Lower lobe of right lung (tissue), 2 donors: ENCODE results near the gene PNPLA2. TPM values are rescaled to one million over a fixed set of nuclear protein-coding genes. Genes with fewer than 3 reads are reported as not detected.

ENCODE experiments used
- ATAC-seq, 2 donors: fragments of 200-7000 bp; cut with Tn5 transposase; one replicate each; pipeline ENCODE4 v1.9.1; 2020 to 2022; ENCODE audit warnings: mild to moderate bottlenecking in 2 of 2, moderate library complexity in 2 of 2
- DNase-seq: peaks from one replicate; pipeline ENCODE4 v3.0.0-alpha.2; 2020
- H3K27ac ChIP-seq: fragments of 200-600 bp; one replicate; pipeline ENCODE4 v1.8.0; 2022
- H3K27me3 ChIP-seq: fragments of 200-600 bp; one replicate; pipeline ENCODE4 v1.8.0; 2022; ENCODE audit warnings: low read depth
- H3K36me3 ChIP-seq: fragments of 200-600 bp; one replicate; pipeline ENCODE4 v1.8.0; 2022; ENCODE audit warnings: mild to moderate bottlenecking
- H3K4me1 ChIP-seq: fragments of 200-600 bp; one replicate; pipeline ENCODE4 v1.8.0; 2022
- H3K4me3 ChIP-seq: fragments of 200-600 bp; one replicate; pipeline ENCODE4 v1.8.0; 2022; ENCODE audit warnings: mild to moderate bottlenecking
- H3K9me3 ChIP-seq: fragments of 200-600 bp; one replicate; pipeline ENCODE4 v1.8.0; 2022
- CTCF ChIP-seq: fragments of 200-600 bp; IDR thresholded peaks from one replicate; pipeline ENCODE4 v1.8.0; 2022; ENCODE audit warnings: antibody characterized with exemption, mild to moderate bottlenecking
- intact Hi-C: fragments of 100-400 bp; cut with DNase I; formaldehyde crosslinking; loops from one replicate; pipeline ENCODE4 v1.11.0; 2022
- total RNA-seq: library from RNA; stranded (reverse); fragmentation: NEBNext Ultra II Directional; extraction: Animal tissue kit (Norgen Biotek cat#: 25700); gene quantifications from one replicate; pipeline ENCODE4 v1.2.1, GENCODE V29; 2021
- donor health status: DM: no; HTN: yes; CAD: no; lungs with severe emphysema.

The PNPLA2 gene
- total RNA-seq, 1 donor from 2014 or later = 137 TPM

- Histone ChIP-seq H3K27me3 (no peaks in the 10 kb centered on the region), H3K27ac (no peak overlapping the region), H3K4me3 (no peak overlapping the region), H3K4me1 (peaks cover 20% of the 10 kb centered on the region), H3K9me3 (no peaks in the 10 kb centered on the region), H3K36me3 (peaks cover 44% of the 10 kb centered on the region)
- intact Hi-C loops = no loop called here
- ATAC-seq = no peak
- DNase-seq = peak; percentile 44
- no peak for TF ChIP-seq CTCF
These were observed 46.0 kb upstream of the PNPLA2 start for GRCh38 chr11:772429-773390.

DNA sequence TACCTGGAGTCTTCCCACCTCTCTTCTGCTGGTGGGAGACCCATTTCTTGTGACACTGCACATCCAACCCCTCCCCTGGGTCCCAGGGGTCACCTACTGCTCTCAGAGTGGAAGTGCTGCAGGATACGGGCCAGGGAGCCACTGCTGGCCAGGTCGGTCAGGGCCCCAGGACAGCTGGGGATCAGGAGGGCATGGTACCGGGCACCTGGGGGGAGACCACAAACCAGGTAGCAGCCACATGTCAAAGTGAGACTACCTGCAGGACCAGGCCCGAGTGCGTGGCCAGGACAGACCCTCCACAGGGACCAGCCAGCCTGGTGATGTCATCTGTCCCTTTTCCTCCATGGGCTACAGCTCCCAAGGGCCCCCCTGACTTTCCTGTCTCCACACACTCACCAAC lies 45.3 kb upstream of the PNPLA2 start:
- intact Hi-C loops = no loop called here
- no peak for TF ChIP-seq CTCF
- H3K27me3 ChIP-seq = no peaks in the 10 kb centered on the region
- peaks cover 44% of the 10 kb centered on the region for H3K36me3 ChIP-seq
- H3K4me3 ChIP-seq = no peak overlapping the region
- H3K9me3 ChIP-seq = no peaks in the 10 kb centered on the region
- H3K4me1 ChIP-seq = peaks cover 26% of the 10 kb centered on the region
- H3K27ac ChIP-seq = no peak overlapping the region
- DNase-seq (no peak), ATAC-seq (no peak)

DNA sequence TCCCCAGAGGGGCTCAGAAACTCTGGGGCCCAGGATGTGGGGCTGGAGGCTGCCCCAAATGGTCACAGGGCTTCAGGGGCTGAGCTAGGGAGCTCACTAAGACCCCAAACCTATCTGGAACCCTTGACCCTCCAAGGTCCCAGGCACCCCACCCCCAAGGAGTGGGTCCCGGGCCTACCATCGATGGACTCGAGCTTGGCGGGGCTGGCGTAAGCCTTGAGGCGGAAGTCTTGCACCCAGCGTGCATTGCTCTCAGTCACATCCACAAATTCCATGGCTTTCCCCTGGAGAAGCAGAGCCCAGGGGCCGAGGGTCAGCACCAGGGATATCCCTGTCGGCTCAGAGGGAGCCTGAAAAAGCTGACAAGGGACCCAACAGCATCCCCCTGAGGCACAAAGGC lies 44.9 kb upstream of the PNPLA2 start:
- Histone ChIP-seq H3K27ac (no peak overlapping the region), H3K27me3 (no peaks in the 10 kb centered on the region), H3K4me1 (peaks cover 30% of the 10 kb centered on the region), H3K4me3 (no peak overlapping the region), H3K36me3 (peaks cover 44% of the 10 kb centered on the region), H3K9me3 (no peaks in the 10 kb centered on the region)
- TF ChIP-seq CTCF = no peak
- intact Hi-C loops = no loop called here
- peak; percentile 39 for DNase-seq
- no peak for ATAC-seq

DNA sequence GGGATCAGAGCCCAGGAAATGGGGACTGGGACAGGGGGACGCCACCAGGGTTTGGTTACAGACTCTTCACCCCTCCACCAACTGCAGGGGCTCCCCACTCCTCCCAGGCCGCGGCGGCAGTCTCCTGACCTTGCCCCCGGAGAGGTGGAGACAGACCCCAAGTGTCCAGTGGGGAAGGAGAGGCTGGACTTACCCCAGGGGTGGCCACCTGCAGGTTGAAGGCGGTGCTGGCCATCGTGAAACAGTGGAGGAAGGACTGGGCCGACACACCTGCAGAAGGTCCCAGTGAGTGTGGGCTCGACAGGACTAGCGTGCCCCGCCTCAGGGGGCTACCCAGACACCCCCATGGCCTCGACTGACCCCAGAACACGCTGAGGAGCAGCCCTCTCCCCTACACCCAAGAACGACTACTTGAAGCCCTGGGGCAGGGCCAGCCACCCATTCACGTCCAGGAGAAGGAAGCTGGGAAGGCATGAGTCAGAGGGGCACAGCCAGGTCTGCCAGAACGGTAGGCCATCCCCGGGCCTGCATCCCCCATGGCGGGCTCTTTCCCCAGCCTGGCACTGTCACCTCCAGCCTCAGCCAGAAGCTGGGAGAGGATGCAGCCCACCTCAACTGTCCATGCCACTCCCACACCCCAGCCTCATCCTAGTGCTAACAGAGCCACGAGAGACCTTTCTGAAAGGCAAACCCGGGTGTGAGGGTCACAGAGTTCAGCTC lies 43.7 kb upstream of the PNPLA2 start:
- no peak overlapping the region for H3K27ac ChIP-seq
- peaks cover 42% of the 10 kb centered on the region for H3K36me3 ChIP-seq
- no peaks in the 10 kb centered on the region for H3K9me3 ChIP-seq
- intact Hi-C loops = no loop called here
- ATAC-seq = no peak
- TF ChIP-seq CTCF = no peak
- DNase-seq = peak; percentile 41
- no peaks in the 10 kb centered on the region for H3K27me3 ChIP-seq
- H3K4me1 ChIP-seq = peaks cover 30% of the 10 kb centered on the region
- H3K4me3 ChIP-seq = no peak overlapping the region

GRCh38 chr11:776263-776560 lies 42.5 kb upstream of the PNPLA2 start:
- no peak for TF ChIP-seq CTCF
- no peaks in the 10 kb centered on the region for H3K9me3 ChIP-seq
- H3K27ac ChIP-seq = no peak overlapping the region
- H3K36me3 ChIP-seq = peaks cover 30% of the 10 kb centered on the region
- ATAC-seq (no peak), DNase-seq (no peak)
- peak overlapping the region; percentile 79 for H3K4me3 ChIP-seq
- H3K4me1 ChIP-seq = peaks cover 30% of the 10 kb centered on the region
- intact Hi-C loops = no loop called here
- H3K27me3 ChIP-seq = no peaks in the 10 kb centered on the region
